GM19468 (cell line): Measurements from ENCODE around the gene ARGLU1.

ENCODE experiments used
- ATAC-seq: cut with Tn5 transposase; IDR thresholded peaks from one replicate; pipeline ENCODE4 v1.9.1; 2021; ENCODE audit warnings: mild to moderate bottlenecking, moderate library complexity, moderate number of reproducible peaks; ENCODE audit not compliant: unreplicated experiment; ENCODE audit errors: extremely low read depth

The ARGLU1 gene

DNA sequence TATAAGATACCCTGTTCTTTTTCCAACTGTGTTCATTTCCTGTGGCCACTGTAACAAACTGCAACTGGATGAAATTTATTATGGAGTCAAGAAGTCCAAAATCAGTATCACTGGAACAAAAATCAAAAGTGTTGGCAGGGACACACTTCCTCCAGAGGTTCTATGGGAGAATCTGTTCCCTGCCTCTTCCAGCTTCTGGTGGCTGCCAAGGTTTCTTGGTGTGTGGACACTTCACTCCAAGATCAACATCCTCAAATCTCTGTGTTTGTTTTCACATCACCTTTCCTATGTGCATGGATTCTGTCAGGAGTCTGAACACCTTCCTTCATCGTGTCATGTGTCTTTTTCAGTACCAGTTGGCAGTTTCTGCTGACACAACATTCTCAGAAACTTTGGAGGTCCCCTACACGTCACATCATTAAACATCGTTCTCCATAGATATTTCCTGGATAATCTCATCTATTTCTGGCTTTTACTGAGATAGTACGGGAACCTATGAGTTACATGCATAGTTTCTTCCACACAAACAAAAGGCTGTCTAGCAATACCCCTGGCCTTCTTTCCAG lies 17.3 kb downstream of the ARGLU1 start:
- ATAC-seq: no peak

DNA sequence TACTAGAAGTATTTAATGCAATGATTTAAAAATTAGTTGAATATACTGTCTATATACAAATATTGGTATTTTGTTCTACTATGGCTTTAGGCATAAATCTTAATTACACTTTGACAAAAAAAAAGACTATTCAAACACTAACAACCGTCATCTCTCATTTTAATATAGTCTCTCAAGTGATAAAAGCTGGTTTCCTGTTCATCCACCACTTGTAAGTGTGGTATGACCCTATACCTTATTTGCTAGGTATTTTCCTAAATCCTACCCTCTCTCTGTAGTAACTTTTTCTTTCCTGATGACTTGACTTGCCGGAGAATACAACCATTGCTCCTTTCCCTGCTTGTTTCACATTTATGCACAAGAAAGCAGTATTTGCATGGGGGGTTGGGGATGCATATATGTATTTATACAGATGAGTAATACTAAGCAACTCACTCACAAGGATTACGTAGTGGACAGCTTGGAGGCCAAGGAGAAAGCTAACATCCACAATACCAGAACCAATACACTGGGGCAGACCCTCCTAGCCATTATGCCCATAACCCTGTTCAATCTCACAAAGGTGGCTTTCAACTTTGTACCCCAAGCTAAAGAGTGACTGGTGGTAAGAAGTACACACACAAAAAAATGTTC lies 19.8 kb downstream of the ARGLU1 start:
- no peak for ATAC-seq

DNA sequence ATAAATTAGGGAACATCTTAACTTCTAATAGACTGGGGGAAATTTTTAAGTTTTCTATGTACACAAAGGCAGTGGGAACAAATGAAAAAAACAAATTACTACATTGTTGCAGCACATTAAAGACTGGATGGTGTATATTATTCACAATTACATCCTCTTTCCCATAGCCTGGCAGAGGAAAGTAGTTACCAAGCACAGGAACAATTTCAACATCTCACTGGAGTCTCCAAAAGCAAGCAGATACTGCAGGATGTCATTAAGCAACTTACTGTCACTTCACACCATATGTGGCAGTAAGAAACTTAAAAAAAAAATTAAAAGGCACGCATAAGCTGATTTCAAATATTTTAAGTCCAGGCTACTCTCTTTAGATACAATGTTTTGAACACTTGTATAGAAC lies 26.1 kb downstream of the ARGLU1 start:
- no peak for ATAC-seq

DNA sequence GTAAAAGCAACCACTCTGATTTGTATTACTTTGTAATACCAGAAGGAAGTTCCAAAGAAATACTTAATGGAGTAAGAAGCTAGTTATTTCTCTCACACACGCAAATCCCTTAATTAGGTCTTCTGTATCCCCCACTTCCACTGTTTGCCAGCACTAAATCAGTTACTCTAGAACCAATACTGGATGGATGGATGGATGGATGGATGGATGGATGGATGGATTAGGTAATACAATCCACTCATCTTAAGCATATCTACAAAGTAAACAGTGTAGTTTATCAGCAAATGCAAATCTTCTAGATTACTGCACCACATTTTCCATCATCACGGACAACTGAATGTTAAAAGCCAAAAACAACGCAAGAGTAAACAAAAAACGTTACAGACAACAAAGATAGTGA lies 27.3 kb downstream of the ARGLU1 start:
- no peak for ATAC-seq

DNA sequence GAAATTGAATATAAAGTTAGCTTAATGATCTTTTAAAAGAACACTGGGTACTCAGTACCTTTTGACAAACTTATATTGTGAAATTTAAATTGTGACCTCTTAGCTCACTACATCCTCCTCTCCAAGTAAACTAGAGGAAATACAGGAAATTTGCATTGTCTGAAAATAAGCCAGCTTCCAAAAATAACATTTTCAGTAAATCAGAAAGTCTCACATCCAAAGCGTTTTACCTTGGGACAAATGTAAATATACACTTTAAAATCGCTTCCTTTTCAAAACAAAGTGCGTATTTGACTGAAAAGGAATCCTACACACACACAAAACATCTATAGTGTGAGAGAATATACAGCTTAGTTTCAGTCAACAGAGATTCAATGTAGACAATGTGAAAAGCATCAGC lies 30.4 kb downstream of the ARGLU1 start:
- ATAC-seq: no peak

DNA sequence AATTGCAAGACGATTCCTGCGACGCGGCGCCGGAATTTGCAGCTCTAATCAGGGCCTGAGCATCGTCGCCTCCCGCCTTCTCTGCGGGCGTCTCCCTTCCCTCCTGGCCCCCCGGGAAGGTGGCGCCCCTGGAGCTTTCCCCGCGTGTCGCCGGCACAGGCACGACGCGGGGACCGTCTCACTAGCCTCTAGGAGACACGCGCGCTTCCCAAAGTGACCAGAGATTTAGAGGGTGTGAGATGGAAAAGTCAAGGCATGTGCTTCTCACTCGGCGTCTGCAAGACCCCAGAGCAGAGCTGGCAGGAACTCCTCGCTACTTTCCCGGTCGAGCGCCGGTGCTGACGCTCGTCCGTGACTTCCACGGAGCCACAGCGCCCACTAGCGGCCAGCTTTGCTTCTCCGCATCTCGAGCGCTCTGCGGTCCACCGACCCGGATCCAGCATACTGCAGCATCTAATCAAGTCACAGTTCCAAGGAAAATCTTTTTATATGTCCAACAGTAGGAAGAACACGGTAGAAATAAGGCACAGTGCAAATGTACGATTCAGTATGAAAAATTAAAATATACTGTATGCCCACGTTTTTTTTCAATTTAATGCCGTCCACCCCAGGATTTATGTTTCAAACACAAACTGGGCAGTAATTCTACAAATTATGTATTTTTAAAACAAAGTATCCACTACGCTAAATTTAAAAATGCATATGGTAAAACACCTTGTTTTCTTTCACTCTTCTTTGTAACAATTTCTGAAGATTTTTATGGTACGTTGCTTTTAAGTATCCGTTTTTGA lies 31.5 kb downstream of the ARGLU1 start:
- ATAC-seq: peak; percentile 4

DNA sequence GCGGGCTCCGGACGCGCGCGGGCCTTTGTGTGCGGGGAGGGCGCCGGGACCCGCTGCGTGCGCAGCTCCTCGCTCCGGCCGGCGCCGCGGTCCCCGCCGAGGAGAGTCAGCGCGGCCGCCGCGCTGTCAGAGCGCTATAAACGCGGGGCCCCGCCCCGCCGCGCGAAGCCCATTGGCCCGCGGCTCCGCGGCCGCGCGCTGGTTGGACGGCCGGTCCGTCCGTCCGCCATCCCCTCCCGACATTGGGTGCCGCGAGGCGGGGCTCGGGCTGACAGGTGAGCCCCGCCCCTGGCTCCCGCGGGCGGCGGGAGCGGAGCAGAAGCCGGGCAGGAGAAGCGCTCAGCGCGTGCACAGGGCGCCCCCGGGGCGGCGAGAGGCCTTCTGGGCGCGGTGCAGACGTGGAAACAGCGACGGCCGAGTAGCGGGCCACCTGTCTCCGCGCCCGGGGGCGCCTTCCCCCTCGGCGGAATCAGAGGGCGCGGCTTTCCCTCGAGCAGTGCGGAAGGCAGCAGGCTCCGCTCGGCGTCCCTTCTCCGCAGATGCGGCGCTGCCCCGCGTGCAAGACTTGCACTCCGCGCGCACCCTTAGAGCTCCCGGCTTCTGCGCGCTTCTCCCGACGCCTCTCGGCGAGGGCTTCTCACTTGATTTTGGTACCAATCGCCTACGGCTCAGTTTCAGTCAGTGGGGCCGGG lies 32.2 kb downstream of the ARGLU1 start, which contains the start of gene EFNB2:
Gene EFNB2 (minus strand): TSS at position 111 of the 692 bp plus-strand sequence. CDS start 698 bp downstream, outside the sequence.
- peak; percentile 98 for ATAC-seq

DNA sequence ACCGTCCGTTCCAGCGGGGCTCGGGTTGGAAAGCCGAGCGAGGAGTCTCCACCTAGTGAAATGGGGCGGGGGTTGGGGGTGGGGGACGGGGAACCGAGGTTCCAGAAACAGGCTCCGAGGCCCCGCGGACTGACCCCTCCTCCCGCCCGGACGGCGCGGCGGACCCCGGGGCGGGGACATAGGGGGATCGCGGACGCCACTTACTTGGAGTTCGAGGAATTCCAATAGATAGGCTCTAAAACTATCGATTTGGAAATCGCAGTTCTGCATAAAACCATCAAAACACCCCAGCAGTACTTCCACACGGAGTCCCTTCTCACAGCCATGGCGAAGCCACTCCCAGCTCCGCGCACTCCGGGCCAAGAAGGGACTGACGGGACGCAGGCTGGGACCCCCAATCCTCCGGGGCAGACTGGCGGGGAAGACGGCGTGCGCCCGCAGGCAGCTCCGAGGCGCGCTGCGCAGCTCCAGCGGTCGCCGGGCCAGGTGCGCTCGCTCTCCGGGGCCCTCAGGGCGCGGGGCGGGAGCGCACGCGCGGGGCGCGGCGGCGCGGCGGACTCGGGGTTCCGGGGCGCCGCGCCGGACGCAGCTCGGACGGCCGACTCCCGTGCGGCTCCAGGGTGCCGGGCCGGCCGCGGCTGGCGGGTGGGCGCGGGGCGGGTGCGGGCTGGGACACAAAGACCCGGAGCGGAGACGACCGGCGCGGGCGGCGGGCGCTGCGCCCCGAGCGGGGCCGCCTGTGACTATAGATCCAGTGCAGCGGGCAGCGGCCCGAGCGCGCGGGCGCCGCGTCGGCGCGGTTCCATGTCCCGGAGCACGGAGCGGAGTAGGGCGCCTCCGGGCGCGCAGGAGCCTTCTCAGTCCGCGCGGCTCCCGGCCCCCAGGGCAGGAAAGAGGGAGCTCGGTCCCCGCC lies 33.0 kb downstream of the ARGLU1 start:
- ATAC-seq: peak; percentile 10

DNA sequence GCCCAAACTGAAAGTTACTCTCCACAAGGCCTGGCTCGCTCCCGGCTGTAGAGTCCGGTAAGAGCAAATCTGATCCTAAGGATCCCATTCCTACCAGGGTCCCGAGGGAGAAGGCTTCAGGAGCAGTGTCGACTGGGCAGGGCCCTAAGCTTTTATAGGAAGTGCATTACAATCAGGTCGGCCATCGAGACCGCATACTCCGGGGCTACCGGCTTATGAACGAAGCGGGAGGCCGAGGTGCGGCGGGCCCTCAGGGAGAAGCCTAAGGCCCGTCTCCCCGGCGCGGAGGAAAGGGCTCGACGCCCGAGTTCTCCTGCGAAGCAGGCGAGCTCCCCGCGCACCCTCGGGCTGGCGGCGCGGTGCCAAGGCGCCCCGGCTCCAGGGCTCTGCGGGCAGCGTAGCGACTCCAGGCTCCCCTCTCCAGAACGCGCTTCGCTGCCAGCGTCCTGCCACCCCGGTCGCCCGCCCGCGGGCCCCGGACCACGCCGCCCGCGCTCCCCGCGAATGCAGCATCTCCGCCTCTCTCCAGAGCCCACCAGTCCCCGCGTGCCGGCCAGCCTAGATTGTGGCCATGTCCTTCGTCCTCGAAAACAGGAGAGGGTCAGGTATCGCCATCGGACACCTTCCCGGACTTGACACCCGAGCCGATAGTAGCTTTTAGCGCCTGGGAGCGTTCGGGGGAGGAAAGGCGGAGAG lies 33.8 kb downstream of the ARGLU1 start:
- ATAC-seq: no peak

DNA sequence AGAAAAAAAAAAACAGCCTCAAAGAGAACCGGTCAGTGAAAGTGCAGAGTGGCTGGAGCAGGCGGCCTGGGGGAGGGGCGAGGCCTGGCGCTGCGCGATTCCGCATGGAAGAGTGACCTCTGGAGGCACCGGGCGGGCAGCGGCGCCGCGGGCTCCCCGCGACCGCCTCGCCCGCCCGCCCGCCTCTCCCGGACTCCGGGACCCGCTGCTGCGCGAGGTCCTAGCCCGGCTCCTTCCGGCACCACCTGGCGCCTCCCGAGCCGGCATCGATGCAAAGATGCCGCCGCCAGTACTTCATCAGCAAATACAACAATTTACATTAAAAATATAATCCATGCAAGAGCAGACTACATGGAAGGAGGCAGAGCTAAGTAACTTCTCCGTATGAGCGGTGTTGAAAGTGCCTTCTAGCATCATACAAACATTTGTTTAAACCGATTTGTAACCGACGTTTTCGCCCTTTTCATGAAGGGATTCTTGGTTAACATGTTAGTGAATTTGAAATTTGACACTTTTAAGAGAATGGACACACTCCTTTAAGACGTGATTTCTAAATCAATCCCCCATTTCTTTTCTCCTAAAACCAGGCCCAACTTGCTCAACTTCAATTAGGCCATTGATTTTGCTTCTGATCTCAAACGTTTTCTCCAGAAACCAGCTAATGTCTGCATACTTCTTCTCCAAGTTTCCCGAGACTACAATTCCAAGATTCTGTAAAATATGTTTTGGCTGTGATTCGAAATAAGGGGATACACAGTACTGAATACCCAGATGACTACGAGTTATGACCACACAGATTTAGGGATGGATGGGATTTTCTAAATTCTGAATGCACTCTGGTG lies 34.6 kb downstream of the ARGLU1 start:
- ATAC-seq: no peak

DNA sequence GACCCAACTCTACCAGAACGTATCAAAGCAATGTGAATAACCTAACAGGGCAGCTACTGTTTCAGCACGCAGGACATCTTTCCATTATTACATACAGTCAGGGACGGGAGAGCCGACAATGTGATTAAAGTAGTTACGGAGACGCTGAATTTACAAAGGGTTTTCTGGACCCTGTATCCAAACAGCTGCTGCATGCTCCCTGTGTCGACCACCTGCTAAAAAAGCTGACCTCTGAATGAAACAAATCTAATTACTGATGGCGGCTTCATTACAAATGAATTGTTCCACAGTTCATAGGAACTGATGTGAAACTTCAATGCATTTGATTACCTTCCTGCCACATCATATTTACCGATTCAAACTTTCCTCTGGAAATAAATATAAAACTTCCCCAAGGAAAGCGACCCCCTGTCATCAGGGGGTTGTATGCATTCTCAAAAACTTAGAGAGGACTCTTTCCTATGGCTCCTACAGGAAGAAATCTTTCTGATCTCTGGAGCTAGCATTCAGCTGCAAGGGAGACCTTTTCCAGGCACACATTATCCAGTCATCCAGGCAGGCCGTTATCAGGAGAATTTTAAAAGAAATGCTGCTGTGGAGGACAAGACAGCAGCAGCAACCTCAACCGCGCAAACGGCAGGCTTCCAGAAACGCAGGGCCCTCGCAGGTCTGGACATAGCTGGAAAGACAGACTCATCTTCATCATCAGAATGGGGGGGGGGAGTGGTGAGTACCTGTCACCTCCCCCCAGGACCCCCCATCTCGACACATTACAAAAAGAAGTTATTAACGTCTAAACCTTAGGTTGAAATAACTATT lies 35.6 kb downstream of the ARGLU1 start:
- ATAC-seq: no peak

DNA sequence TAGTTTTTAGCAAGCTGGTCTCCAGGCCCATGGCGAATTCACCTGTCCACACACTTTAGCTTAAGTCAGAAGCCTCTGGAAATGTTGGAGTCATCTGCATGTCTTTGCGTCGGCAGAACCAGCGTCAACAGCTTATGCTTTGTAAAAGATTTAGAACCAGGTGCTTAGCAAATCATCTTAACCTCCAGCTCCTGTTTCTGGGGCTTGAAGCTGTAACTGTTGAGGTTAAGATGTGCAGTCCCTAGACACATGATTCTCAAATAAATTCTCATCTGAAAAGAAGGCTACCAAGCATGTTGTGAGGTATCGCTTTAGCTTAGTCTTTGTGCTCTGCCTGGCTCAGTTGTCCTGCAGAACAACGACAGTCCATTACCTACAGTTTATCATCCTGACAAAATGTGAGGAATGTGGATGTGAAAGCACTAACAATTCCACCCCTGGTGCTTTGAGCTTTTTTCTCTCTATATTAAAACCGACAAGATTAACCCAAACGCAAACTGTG lies 36.9 kb downstream of the ARGLU1 start:
- ATAC-seq: no peak

DNA sequence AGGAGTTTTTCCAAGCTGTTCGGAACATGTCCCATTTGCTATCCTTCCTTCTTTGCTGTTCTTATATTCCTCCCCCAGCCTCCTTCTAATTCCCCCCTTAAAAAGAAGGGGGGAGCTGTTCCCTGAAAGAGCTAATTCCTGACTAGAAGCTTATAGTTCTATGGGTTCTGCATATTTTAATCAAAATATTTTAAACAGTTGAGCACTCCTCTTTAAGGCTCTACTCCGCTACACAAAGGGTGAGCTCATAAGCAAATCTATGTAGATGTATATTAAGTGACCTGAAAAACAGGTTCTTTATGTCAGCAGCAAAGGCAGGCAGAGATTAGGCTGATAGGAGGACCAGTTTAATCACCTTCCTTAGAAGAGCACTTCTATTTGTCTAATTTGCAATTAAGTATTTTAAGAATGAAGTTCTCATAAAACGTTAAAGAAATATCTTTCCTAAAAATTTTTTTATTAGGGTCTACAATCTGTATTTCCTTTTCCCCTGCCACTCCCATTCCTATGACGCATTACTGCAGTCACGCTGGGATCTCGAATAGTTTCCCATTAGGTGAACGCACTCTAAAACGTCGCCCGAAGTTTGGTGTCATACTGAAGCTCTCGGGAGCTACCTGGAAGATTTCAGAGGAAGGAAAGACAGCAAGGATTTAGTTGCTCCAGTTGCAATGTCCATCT lies 37.6 kb downstream of the ARGLU1 start:
- ATAC-seq: no peak

DNA sequence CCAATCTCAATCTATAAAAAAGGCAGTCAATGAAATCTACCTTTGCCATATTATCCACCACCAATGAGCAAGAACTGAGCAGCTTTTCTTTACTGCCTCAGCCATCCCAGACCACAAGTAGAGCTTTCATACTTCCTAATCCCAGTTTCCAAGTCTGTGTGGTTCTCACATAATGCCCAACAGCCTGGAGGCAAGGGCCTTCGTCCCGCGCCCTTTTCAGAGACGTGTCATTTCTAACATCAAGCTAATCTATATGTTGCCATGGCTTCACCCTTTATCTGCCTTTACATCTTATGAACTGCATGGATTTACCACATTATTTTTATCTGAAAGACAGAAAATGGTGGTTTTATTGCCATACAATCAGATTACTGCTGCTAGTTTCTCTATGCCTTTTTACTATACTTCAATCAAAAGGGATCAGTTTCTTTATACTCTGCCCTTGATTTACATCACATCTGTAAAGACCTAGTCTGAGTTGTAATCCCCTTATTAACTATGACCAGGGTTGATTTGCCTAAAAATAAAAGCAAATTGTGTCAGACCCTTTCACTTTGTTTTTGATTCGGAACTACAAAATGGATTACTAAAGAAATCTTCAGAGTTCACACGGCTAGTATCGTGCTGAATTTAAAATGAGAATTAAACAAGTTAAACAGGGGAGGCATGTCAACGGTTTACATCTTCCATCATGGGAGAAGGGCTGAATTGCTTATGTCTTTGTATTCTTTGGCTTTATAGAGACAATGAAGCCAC lies 38.3 kb downstream of the ARGLU1 start:
- ATAC-seq: no peak

DNA sequence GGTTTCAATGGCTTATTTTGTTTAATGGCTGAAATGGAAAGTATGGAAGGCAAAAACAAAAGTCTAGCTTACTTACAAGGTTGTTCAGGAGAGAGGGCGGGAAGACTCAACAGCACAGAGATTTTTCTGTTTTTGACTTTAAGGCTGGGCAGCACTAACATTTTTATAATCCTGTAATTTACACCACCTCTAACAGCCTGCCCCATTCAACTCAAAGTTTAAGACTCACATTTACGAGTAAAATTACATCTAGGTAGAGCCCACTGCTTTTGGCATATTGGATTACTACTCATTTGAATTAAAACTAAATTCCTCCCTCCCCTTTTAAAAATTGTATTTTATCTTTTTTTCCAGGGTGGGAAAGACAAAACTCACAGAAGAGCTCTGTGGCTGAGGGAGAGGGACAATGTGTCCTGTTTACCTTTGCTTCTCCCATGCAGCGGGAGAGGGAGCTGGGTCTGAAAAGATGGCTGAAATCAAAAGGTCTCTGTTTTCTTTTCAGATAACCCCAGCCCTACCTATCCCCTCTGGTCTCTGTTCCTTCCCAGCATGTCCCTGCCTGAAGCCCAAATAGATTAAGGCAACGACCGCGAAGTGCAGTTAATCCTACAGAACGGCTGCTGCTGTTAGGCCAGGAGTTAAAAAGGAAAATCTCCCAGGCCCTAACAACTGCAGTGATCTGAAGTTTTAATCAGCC lies 39.1 kb downstream of the ARGLU1 start:
- ATAC-seq: no peak

DNA sequence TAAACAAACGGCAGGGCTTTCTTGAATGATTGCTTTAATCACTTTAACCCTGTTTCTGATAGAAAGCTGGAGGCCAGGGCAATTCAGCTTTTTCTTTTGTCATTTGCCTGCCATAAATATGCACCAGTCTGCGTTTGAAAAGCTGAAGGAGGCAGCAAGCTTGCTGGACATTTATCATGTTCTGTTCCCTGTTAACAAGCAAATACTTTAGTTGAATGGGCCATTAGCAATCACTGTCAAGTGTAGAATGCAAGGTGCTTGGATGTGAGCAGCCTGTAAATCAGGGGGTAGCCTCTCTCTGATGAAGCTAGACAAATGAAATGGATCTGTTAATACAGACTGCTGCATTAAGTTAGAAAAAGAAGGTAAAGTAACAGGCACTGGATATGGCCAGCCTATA lies 40.1 kb downstream of the ARGLU1 start:
- ATAC-seq: no peak
